ENCODE results near the gene NAA50.

GRCh38 chr3:113728661-113729060, 17.4 kb downstream of the NAA50 start:
- no peak for TF ChIP-seq ZNF274 (CRISPR knock-in tag; IDR thresholded peaks at IDR 0.05)
- TF ChIP-seq ZSCAN20 (CRISPR knock-in tag; IDR thresholded peaks at IDR 0.05; ENCODE audit: borderline replicate concordance): no peak
- TF ChIP-seq POLR2A (IDR thresholded peaks at IDR 0.05; ENCODE audit: insufficient read depth in 1 of 2, low read depth in 2 of 2, low read length in 2 of 2): no peak
- no peak for TF ChIP-seq MEIS1 (CRISPR knock-in tag; IDR thresholded peaks at IDR 0.05; ENCODE audit: borderline replicate concordance)
- no peak for TF ChIP-seq PRPF4 (IDR thresholded peaks at IDR 0.05; ENCODE audit: low read depth, low read length, poor library complexity, severe bottlenecking)
- TF ChIP-seq, protein P1, sequence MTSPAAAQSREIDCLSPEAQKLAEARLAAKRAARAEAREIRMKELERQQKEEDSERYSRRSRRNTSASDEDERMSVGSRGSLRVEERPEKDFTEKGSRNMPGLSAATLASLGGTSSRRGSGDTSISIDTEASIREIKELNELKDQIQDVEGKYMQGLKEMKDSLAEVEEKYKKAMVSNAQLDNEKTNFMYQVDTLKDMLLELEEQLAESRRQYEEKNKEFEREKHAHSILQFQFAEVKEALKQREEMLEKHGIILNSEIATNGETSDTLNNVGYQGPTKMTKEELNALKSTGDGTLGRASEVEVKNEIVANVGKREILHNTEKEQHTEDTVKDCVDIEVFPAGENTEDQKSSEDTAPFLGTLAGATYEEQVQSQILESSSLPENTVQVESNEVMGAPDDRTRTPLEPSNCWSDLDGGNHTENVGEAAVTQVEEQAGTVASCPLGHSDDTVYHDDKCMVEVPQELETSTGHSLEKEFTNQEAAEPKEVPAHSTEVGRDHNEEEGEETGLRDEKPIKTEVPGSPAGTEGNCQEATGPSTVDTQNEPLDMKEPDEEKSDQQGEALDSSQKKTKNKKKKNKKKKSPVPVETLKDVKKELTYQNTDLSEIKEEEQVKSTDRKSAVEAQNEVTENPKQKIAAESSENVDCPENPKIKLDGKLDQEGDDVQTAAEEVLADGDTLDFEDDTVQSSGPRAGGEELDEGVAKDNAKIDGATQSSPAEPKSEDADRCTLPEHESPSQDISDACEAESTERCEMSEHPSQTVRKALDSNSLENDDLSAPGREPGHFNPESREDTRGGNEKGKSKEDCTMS (CRISPR knock-in tag; conservative IDR thresholded peaks at IDR 0.05): no peak
- TF ChIP-seq MTA3 (CRISPR knock-in tag; IDR thresholded peaks at IDR 0.05): no peak
- TF ChIP-seq ZNF556 (CRISPR knock-in tag; IDR thresholded peaks at IDR 0.05; ENCODE audit: borderline replicate concordance): no peak
- TF ChIP-seq EZH2 (conservative IDR thresholded peaks at IDR 0.05; ENCODE audit: low read depth, low read length): no peak
- TF ChIP-seq RAD51 (IDR thresholded peaks at IDR 0.05; ENCODE audit: borderline replicate concordance): no peak

Measured in HepG2 (cell line).